ENCODE data around the gene RNF126.

Gene RNF126

DNA sequence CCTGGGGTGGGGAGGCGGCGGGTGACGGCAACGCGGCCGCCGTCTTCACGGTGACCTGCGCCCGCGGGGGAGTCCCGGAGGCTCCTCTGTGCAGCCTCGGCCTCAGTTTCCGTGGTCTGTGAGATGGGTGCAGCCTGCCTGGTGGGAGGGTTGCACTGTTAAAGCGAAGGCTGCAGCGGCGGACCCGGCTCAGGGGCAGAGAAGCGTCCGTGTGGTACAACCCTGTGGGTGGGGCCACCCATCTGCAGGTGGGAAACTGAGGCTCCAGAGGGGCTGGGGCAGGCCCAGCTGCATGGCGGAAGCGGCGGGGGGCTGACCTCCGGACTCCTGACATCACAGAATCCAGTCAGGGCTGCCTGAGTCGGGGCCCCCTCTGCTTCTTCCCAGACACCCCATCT, 22.9 kb downstream of the RNF126 start:
- DNase-seq: no peak
- H3K27me3 ChIP-seq: no peaks in the 10 kb centered on the region
- no peaks in the 10 kb centered on the region for H3K9me3 ChIP-seq
- peaks cover 3% of the 10 kb centered on the region for H3K4me1 ChIP-seq
- no peak overlapping the region for H3K4me3 ChIP-seq (ENCODE audit: low read depth, low read length)
- peaks cover 7% of the 10 kb centered on the region; the same call in 1 of the 2 replicates for H3K36me3 ChIP-seq
- TF ChIP-seq, protein P1, sequence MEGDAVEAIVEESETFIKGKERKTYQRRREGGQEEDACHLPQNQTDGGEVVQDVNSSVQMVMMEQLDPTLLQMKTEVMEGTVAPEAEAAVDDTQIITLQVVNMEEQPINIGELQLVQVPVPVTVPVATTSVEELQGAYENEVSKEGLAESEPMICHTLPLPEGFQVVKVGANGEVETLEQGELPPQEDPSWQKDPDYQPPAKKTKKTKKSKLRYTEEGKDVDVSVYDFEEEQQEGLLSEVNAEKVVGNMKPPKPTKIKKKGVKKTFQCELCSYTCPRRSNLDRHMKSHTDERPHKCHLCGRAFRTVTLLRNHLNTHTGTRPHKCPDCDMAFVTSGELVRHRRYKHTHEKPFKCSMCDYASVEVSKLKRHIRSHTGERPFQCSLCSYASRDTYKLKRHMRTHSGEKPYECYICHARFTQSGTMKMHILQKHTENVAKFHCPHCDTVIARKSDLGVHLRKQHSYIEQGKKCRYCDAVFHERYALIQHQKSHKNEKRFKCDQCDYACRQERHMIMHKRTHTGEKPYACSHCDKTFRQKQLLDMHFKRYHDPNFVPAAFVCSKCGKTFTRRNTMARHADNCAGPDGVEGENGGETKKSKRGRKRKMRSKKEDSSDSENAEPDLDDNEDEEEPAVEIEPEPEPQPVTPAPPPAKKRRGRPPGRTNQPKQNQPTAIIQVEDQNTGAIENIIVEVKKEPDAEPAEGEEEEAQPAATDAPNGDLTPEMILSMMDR (IDR thresholded peaks at IDR 0.05; ENCODE audit: low read depth, low read length): no peak

DNA sequence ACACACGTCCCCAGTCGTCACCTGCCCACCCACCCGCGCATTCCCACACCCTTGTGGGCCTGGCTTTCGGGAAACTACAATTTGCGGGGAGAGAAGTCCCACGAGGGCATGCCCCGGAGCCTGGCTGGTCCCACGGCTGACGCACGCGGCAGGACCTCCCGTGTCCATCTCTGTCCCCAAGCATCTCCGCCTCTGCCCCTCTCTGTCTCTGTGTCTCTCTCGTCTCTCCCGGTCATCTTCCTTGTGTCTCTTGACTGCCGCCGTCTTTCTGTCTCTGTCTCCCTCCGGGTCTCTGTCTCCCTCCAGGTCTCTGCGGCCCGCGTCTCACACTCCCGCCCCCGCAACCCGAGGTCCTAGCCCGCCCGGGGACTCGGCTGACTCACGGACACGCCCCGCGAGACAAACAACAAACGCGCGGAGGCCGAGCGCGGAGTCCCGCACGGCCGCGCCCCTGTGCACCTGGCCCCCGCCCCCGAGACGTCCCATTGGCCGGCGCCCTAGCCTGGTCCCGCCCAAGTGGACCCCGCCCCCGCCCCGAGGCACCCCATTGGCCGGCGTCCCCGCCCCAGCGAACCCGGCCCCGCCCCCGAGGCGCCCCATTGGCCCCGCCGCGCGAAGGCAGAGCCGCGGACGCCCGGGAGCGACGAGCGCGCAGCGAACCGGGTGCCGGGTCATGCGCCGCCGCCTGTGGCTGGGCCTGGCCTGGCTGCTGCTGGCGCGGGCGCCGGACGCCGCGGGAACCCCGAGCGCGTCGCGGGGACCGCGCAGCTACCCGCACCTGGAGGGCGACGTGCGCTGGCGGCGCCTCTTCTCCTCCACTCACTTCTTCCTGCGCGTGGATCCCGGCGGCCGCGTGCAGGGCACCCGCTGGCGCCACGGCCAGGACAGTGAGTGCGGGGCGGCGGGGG, 23.5 kb downstream of the RNF126 start, which contains the start of gene FGF22:
Gene FGF22 (plus strand): TSS at position 627 of the 908 bp plus-strand sequence. CDS start 47 bp downstream, at position 674.
- Histone ChIP-seq H3K36me3 (0 out of 2 replicates have a peak, but pooled peaks cover under 1% of the 10 kb centered on the region), H3K27me3 (no peaks in the 10 kb centered on the region), H3K9me3 (no peaks in the 10 kb centered on the region), H3K4me1 (peaks cover 3% of the 10 kb centered on the region), H3K4me3 (ENCODE audit: low read depth, low read length) (peak within 1 kb of the TSS; percentile 38)
- DNase-seq: peak; percentile 98
- TF ChIP-seq, protein P1 (IDR thresholded peaks at IDR 0.05; ENCODE audit: low read depth, low read length): no peak

DNA sequence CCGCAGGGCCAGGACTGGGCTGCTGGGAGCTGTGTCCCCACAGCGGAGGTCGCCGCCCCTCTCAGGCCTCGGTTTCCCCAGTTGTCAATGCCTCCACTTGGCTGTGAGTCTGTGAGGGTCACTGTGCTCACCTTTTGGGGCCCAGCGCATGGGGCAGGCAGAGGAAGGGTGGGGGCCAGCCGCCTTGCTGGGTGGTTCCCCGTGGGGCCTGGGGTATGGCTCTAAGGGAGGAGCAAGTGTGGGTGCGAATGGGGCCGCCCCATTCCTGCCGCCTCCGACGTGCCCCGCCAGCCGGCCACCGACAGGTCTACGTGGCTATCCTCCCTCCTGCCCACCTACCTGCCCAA, 24.1 kb downstream of the RNF126 start:
- H3K4me3 ChIP-seq (ENCODE audit: low read depth, low read length): no peak overlapping the region
- TF ChIP-seq, protein P1 (IDR thresholded peaks at IDR 0.05; ENCODE audit: low read depth, low read length): no peak
- no peak for DNase-seq
- H3K9me3 ChIP-seq: no peaks in the 10 kb centered on the region
- H3K27me3 ChIP-seq: no peaks in the 10 kb centered on the region
- H3K4me1 ChIP-seq: peaks cover 3% of the 10 kb centered on the region
- H3K36me3 ChIP-seq: no peaks in the 10 kb centered on the region

DNA sequence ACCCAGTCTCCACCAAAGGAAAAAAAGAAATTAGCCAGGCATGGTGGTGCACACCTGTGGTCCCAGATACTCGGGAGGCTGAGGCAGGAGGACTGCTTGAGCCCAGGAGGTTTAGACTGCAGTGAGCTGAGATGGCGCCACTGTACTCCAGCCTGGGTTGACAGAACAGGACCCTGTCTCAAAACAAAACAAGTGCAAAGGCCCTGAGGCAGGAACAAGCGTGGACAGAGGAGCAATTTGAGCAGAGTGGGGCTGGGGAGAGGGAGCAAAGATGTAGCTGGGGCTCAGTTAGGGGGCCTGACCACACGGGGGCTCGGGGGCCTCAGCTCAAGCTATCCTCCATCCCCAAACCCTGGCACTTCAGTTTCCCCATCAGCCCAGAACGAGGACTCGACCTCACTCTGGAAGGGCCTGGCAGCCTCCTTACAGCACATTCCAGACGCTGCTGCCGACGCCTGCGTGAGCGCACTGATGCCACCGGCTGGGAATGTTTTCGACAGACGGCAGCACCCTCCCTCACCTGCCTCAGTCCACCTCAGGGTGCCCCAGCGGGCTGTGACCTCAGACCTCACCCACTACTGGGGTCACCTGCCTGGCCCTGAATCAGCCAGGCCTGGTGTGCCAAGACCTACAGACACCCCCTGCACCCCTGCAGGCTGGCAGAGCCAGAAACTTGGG, 27.9 kb downstream of the RNF126 start:
- TF ChIP-seq, protein P1 (IDR thresholded peaks at IDR 0.05; ENCODE audit: low read depth, low read length): no peak
- Histone ChIP-seq H3K27me3 (no peaks in the 10 kb centered on the region), H3K9me3 (no peaks in the 10 kb centered on the region), H3K36me3 (peaks cover 6% of the 10 kb centered on the region), H3K4me1 (peaks cover 3% of the 10 kb centered on the region), H3K4me3 (ENCODE audit: low read depth, low read length) (no peak overlapping the region)
- no peak for DNase-seq

DNA sequence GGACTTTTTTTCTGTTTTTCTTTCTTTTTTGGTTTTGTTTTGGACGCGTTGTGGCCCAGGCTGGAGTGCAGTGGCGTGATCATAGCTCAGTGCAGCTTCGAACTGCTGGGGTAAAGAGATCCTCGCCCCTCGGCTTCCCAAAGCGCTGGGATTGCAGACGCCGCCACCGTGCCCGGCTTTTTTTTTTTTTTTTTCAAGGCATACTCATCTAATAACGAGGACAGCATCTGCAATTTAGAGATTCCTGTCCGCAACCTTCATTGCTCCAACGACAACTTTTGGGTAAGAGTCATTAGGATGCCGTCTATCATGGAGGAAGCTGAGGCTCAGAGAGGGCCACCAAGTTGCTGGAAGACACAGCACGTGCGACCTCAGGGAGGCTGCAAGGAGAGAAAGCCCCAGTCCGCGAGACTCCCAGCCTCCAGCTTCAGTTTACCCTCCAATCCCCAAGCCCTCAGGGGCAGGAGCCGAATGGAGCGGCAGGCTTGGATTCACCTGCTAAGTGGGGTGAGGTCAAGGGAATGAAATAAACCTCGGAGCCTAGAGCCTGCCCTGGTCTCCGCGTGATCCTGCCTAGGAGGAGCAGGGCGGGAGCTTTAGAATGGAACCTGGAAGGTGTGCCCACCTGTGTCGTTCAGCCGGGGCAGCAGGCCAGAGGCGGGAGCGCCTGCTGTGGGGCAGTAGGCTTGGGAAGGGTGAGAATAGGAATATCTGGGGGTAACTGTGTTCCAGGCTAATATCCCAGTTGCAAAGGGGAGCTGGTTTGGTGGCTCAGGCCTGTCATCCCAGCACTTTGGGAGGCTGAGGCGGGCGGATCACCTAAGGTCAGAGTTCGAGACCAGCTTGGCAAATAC, 29.0 kb downstream of the RNF126 start:
- no peak for DNase-seq
- H3K36me3 ChIP-seq: peaks cover 12% of the 10 kb centered on the region
- H3K4me1 ChIP-seq: 0 out of 2 replicates have a peak, but pooled peaks cover 2% of the 10 kb centered on the region
- H3K9me3 ChIP-seq: no peaks in the 10 kb centered on the region
- TF ChIP-seq, protein P1 (IDR thresholded peaks at IDR 0.05; ENCODE audit: low read depth, low read length): no peak
- peak overlapping the region; percentile 92 for H3K4me3 ChIP-seq (ENCODE audit: low read depth, low read length)
- no peaks in the 10 kb centered on the region for H3K27me3 ChIP-seq
